IMR-90 (cell line): Measurements from ENCODE around the gene TMC4. TPM values are rescaled to one million over a fixed set of nuclear protein-coding genes. Genes with fewer than 3 reads are reported as not detected.

Source experiments
- ATAC-seq: fragments of 200-7000 bp; cut with Tn5 transposase; 2 replicates; pipeline ENCODE4 v1.9.1; 2020; ENCODE audit warnings: low read depth, mild to moderate bottlenecking, moderate library complexity
- BruUV-seq: library from RNA; stranded (reverse); fragments of 400-500 nt; replicated peaks from 2 replicates; lab custom pipeline; 2021; lab: Mats Ljungman, UMichigan
- CTCF ChIA-PET: fragments of 300-600 bp; formaldehyde crosslinking; extraction: SDS; loops from one replicate; lab custom pipeline; 2021; ENCODE audit warnings: antibody characterized with exemption; lab: Yijun Ruan, JAX
- POLR2A ChIA-PET: fragments of 300-600 bp; sonication (Branson Sonifier 250); formaldehyde crosslinking; loops from one replicate; lab custom pipeline; 2022; ENCODE audit warnings: antibody characterized with exemption; ENCODE audit not compliant: unreplicated experiment; lab: Charles Lee
- DNase-seq: peaks from one replicate; pipeline ENCODE4 v3.0.0; 2013
- H2AFZ ChIP-seq: replicated peaks from 2 replicates; pipeline ENCODE3; 2013; ENCODE audit warnings: low read length, mild to moderate bottlenecking; ENCODE audit not compliant: poor library complexity
- H2AK5ac ChIP-seq: 2 replicates; pipeline ENCODE4 v1.6.1; 2013; ENCODE audit warnings: low read depth, low read length, inconsistent platforms
- H2AK9ac ChIP-seq: replicated peaks from 2 replicates; pipeline ENCODE3; 2013; ENCODE audit warnings: mild to moderate bottlenecking, low read depth, low read length, moderate library complexity; ENCODE audit not compliant: poor library complexity
- H2BK120ac ChIP-seq: 2 replicates; pipeline ENCODE4 v1.6.1; 2013; ENCODE audit warnings: low read depth, low read length, inconsistent platforms
- H2BK15ac ChIP-seq: 3 replicates; pipeline ENCODE4 v1.6.1; 2013; ENCODE audit warnings: low read depth, low read length, inconsistent platforms
- H2BK20ac ChIP-seq: 2 replicates; pipeline ENCODE4 v1.6.1; 2013; ENCODE audit warnings: low read depth, mild to moderate bottlenecking, inconsistent platforms, low read length, moderate library complexity
- H2BK5ac ChIP-seq: 2 replicates; pipeline ENCODE4 v1.6.1; 2013; ENCODE audit warnings: mild to moderate bottlenecking, low read depth, low read length, inconsistent platforms; ENCODE audit not compliant: poor library complexity, severe bottlenecking
- H3K14ac ChIP-seq: replicated peaks from 2 replicates; pipeline ENCODE4 v1.6.1; 2013; ENCODE audit warnings: low read depth, low read length, inconsistent platforms
- H3K18ac ChIP-seq: 2 replicates; pipeline ENCODE4 v1.6.1; 2013; ENCODE audit warnings: low read depth, low read length, control low read depth
- H3K23ac ChIP-seq: 2 replicates; pipeline ENCODE4 v1.6.1; 2013; ENCODE audit warnings: low read depth, low read length, inconsistent platforms
- H3K27ac ChIP-seq: 2 replicates; pipeline ENCODE4 v1.5.1; 2013; ENCODE audit warnings: mild to moderate bottlenecking, control low read depth, low read length; ENCODE audit not compliant: insufficient read depth
- H3K27me3 ChIP-seq: 2 replicates; pipeline ENCODE4 v1.6.1; 2013; ENCODE audit warnings: low read length; ENCODE audit not compliant: control insufficient read depth, insufficient read depth
- H3K36me3 ChIP-seq: 2 replicates; pipeline ENCODE4 v1.6.1; 2013; ENCODE audit warnings: low read length, mixed read lengths; ENCODE audit not compliant: control insufficient read depth, insufficient read depth
- H3K4ac ChIP-seq: 2 replicates; pipeline ENCODE4 v1.6.1; 2013; ENCODE audit warnings: low read depth, low read length, inconsistent platforms
- H3K4me1 ChIP-seq: 2 replicates; pipeline ENCODE4 v1.6.1; 2013; ENCODE audit warnings: low read length, mixed read lengths; ENCODE audit not compliant: control insufficient read depth, insufficient read depth
- H3K4me2 ChIP-seq: 2 replicates; pipeline ENCODE4 v1.6.1; 2013; ENCODE audit warnings: low read depth, mild to moderate bottlenecking, control low read depth, low read length, moderate library complexity
- H3K4me3 ChIP-seq: 2 replicates; pipeline ENCODE4 v1.5.1; 2013; ENCODE audit warnings: low read depth, mild to moderate bottlenecking, control low read depth, low read length, moderate library complexity; ENCODE audit not compliant: insufficient read depth
- H3K56ac ChIP-seq: 2 replicates; pipeline ENCODE4 v1.6.1; 2013; ENCODE audit warnings: low read length, inconsistent platforms; ENCODE audit not compliant: insufficient read depth; ENCODE audit errors: extremely low read depth
- H3K79me1 ChIP-seq, 2 experiments: 2 replicates each; pipeline ENCODE4 v1.6.1; 2013; ENCODE audit warnings: low read length in 2 of 2, inconsistent platforms in 1 of 2, low read depth in 1 of 2
- H3K9ac ChIP-seq: 2 replicates; pipeline ENCODE4 v1.6.1; 2013; ENCODE audit warnings: low read depth, low read length, control low read depth
- H3K9me1 ChIP-seq: 2 replicates; pipeline ENCODE4 v1.6.1; 2013; ENCODE audit warnings: low read length, inconsistent platforms; ENCODE audit not compliant: insufficient read depth
- H3K9me3 ChIP-seq: 2 replicates; pipeline ENCODE4 v1.6.1; 2013; ENCODE audit warnings: low read length; ENCODE audit not compliant: control insufficient read depth, insufficient read depth
- H4K20me1 ChIP-seq: 2 replicates; pipeline ENCODE4 v1.6.1; 2013; ENCODE audit warnings: low read length, inconsistent platforms; ENCODE audit not compliant: insufficient read depth
- H4K5ac ChIP-seq: 2 replicates; pipeline ENCODE4 v1.6.1; 2013; ENCODE audit warnings: mild to moderate bottlenecking, low read depth, low read length, control low read depth
- H4K8ac ChIP-seq, 2 experiments: 2 replicates each; pipeline ENCODE4 v1.6.1; 2013; ENCODE audit warnings: low read depth in 2 of 2, low read length in 2 of 2, control low read depth in 1 of 2, inconsistent platforms in 1 of 2
- H4K91ac ChIP-seq: 2 replicates; pipeline ENCODE4 v1.6.1; 2013; ENCODE audit warnings: low read depth, low read length, inconsistent platforms; ENCODE audit not compliant: insufficient read depth
- CEBPB ChIP-seq: IDR thresholded peaks from 2 replicates; pipeline ENCODE4 v1.6.1; 2012; ENCODE audit warnings: low read depth, low read length, improper control_type of control experiment
- CHD1 ChIP-seq: IDR thresholded peaks from 2 replicates; pipeline ENCODE4 v1.6.1; 2012; ENCODE audit warnings: low read depth, low read length, improper control_type of control experiment
- ELK1 ChIP-seq: fragments of 150-350 bp; IDR thresholded peaks from 2 replicates; pipeline ENCODE4 v1.6.1; 2016; ENCODE audit warnings: low read depth, mild to moderate bottlenecking, low read length, moderate library complexity, borderline replicate concordance
- FOS ChIP-seq: fragments of 150-350 bp; IDR thresholded peaks from 2 replicates; pipeline ENCODE4 v1.6.1; 2016; ENCODE audit warnings: low read depth, low read length
- MAFK ChIP-seq: IDR thresholded peaks from 2 replicates; pipeline ENCODE4 v1.6.1; 2012; ENCODE audit warnings: low read depth, low read length, improper control_type of control experiment
- MAZ ChIP-seq: IDR thresholded peaks from 2 replicates; pipeline ENCODE4 v1.6.1; 2012; ENCODE audit warnings: low read depth, mild to moderate bottlenecking, low read length, improper control_type of control experiment, moderate library complexity, borderline replicate concordance
- MXI1 ChIP-seq: IDR thresholded peaks from 2 replicates; pipeline ENCODE4 v1.6.1; 2012; ENCODE audit warnings: low read depth, mild to moderate bottlenecking, low read length, moderate library complexity, borderline replicate concordance
- NFE2L2 ChIP-seq: fragments of 150-350 bp; IDR thresholded peaks from 2 replicates; pipeline ENCODE4 v1.6.1; 2016; ENCODE audit warnings: low read depth, mild to moderate bottlenecking, low read length
- POLR2A ChIP-seq: IDR thresholded peaks from 2 replicates; pipeline ENCODE4 v1.6.1; 2012; ENCODE audit warnings: mild to moderate bottlenecking, low read depth, low read length
- RAD21 ChIP-seq: IDR thresholded peaks from 2 replicates; pipeline ENCODE4 v1.6.1; 2012; ENCODE audit warnings: low read length, improper control_type of control experiment
- RFX5 ChIP-seq: IDR thresholded peaks from 2 replicates; pipeline ENCODE4 v1.8.0; 2012; ENCODE audit warnings: low read depth, mild to moderate bottlenecking, low read length, moderate library complexity
- SMC3 ChIP-seq: fragments of 150-350 bp; IDR thresholded peaks from 2 replicates; pipeline ENCODE4 v1.6.1; 2016; ENCODE audit warnings: low read depth, mild to moderate bottlenecking, antibody characterized with exemption, low read length, moderate library complexity
- USF2 ChIP-seq: fragments of 150-350 bp; IDR thresholded peaks from 2 replicates; pipeline ENCODE4 v1.6.1; 2017; ENCODE audit warnings: mild to moderate bottlenecking, antibody characterized with exemption, low read length, low read depth
- WGBS, 2 experiments: methylation state at CpG; one replicate each; pipeline versions ENCODE4 v1.1.5 to v1.1.7; 2013; ENCODE audit warnings: missing lambda C conversion rate in 2 of 2; ENCODE audit not compliant: insufficient read length in 1 of 2; ENCODE audit errors: extremely low coverage in 2 of 2; 5-methylcytosine and 5-hydroxymethylcytosine counted together
- dilution Hi-C: fragments of 300-500 bp; cut with HindIII; formaldehyde crosslinking; loops from one replicate; pipeline ENCODE4 v1.14.3; 2018; ENCODE audit warnings: low sequenced_read_pairs; ENCODE audit not compliant: unreplicated experiment
- in situ Hi-C: fragments of 300-500 bp; cut with MboI; formaldehyde crosslinking; loops from 3 replicates; pipeline ENCODE4 v1.14.3; 2019; ENCODE audit warnings: low sequenced_read_pairs, inconsistent platforms, mixed read lengths
- intact Hi-C: fragments of 100-400 bp; cut with micrococcal nuclease; formaldehyde crosslinking; loops from 2 replicates; pipeline ENCODE4 v1.10.0; 2022
- polyA plus RNA-seq, 3 experiments: library from polyadenylated mRNA; depleted of rRNA; stranded (reverse); fragments of >200 nt; gene quantifications; 2 replicates each; pipeline ENCODE4 v1.2.3, GENCODE V29; 2012; ENCODE audit warnings: low replicate concordance in 1 of 3
- total RNA-seq: library from RNA; depleted of rRNA; stranded (reverse); fragments of >200 nt; gene quantifications from 2 replicates; pipeline ENCODE4 v1.2.3, GENCODE V29; 2012
- TF ChIP-seq, protein P1 (sequence below): conservative IDR thresholded peaks from 2 replicates; pipeline ENCODE4 v1.5.1; 2012; ENCODE audit warnings: mild to moderate bottlenecking, low read depth, low read length, improper control_type of control experiment

The TMC4 gene
- total and polyA plus RNA-seq, 2 of the 4 experiments (the other 2 are of a cell fraction) = 0.72 to 1.1 TPM

DNA sequence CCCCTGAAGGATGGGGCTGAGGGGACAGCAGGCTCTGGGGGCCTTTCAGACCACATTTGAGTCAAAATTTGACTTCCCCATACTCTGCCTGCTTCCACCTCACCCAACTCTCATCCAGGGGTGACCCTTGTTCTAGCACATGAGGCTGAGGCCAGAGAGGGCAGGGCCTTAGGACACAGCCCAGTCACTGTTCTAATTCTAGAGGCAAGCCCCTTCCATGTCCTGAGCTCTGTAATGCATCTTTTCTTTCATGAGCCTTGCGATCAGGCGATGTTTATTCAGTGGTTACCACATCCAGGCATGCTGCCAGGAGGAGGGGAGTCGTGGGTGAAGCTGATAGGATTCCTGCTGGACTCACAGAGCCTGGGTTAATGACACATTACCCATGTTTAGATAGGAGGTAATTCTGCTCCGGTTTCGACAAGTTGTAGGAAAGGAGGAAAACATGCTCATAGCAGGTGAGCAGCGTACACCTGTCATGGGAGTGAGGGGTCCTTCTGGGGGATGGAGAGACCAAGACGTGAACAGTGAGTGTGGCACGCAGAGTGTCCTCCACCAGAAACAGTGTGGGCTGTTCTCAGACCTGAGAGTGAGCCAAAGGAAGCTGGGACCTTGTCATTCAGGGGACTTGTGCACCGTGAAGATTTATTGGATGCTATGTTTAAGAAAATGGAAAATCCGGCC, 37.0 kb upstream of the TMC4 start:
- Histone ChIP-seq H3K56ac (no peak overlapping the region), H2BK20ac (no peak overlapping the region), H4K8ac (no peak overlapping the region), H3K9me3 (no peaks in the 10 kb centered on the region), H4K5ac (no peak overlapping the region), H3K4ac (0 out of 2 replicates have a peak overlapping the region, but pooled peaks have one; percentile 17), H3K4me1 (peaks cover 30% of the 10 kb centered on the region), H3K9me1 (peaks cover 27% of the 10 kb centered on the region), H3K79me1 (peaks cover 6 to 61% of the 10 kb centered on the region in 2 experiments), H3K18ac (no peak overlapping the region), H2BK5ac (peak overlapping the region; percentile 0), H3K36me3 (peaks cover 33% of the 10 kb centered on the region), H3K14ac (no peak overlapping the region), H3K9ac (no peak overlapping the region), H3K27me3 (no peaks in the 10 kb centered on the region), H2AK9ac (peak overlapping the region; percentile 73), H2BK120ac (no peak overlapping the region), H4K91ac (no peak overlapping the region), H4K20me1 (peaks cover 63% of the 10 kb centered on the region), H2AFZ (peak overlapping the region; percentile 67), H3K4me3 (no peak overlapping the region), H2BK15ac (no peak overlapping the region), H3K4me2 (peak overlapping the region; percentile 75), H2AK5ac (peak overlapping the region; percentile 27; the same call in 1 of the 2 replicates), H3K27ac (peak overlapping the region; percentile 48; the same call in 1 of the 2 replicates), H3K23ac (no peak overlapping the region)
- 10% methylated on average over 5 of the region's 10 CpGs; no CpG with 5 or more reads in 1 of the 2 experiments for WGBS, 2 experiments
- in situ Hi-C loops = loop anchor here (10.0 kb wide), 1 partner anchor 245 kb away; no protein-coding TSS in a partner anchor
- no TSS peak for BruUV-seq
- ChIA-PET CTCF (interaction anchor here (0.5 to 1.0 kb wide), 3 partner anchors 40 to 401 kb away, joined by 3 to 4 read pairs (median 3); no protein-coding TSS in a partner anchor), POLR2A (interaction anchor here (0.6 to 0.7 kb wide), 2 partner anchors 9 to 1911 kb away, joined by 3 read pairs; partner anchors contain the start of gene ZNF787)
- intact Hi-C loops = loop anchor here (2.0 kb wide), 1 partner anchor 19 kb away; the partner anchor contains the start of gene TSEN34
- peak; percentile 88 for ATAC-seq
- peak; percentile 98 for DNase-seq
- dilution Hi-C loops = no loop called here
- TF ChIP-seq CEBPB = peak; percentile 93
- TF ChIP-seq RAD21 = no peak
- no peak for TF ChIP-seq CHD1
- peak; percentile 37; the same call in 1 of the 2 replicates for TF ChIP-seq POLR2A
- no peak for TF ChIP-seq SMC3
- TF ChIP-seq RFX5 = no peak
- TF ChIP-seq MAZ = peak; percentile 78; the same call in 1 of the 2 replicates
- no peak for TF ChIP-seq MAFK
- TF ChIP-seq, protein P1, sequence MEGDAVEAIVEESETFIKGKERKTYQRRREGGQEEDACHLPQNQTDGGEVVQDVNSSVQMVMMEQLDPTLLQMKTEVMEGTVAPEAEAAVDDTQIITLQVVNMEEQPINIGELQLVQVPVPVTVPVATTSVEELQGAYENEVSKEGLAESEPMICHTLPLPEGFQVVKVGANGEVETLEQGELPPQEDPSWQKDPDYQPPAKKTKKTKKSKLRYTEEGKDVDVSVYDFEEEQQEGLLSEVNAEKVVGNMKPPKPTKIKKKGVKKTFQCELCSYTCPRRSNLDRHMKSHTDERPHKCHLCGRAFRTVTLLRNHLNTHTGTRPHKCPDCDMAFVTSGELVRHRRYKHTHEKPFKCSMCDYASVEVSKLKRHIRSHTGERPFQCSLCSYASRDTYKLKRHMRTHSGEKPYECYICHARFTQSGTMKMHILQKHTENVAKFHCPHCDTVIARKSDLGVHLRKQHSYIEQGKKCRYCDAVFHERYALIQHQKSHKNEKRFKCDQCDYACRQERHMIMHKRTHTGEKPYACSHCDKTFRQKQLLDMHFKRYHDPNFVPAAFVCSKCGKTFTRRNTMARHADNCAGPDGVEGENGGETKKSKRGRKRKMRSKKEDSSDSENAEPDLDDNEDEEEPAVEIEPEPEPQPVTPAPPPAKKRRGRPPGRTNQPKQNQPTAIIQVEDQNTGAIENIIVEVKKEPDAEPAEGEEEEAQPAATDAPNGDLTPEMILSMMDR = no peak
- TF ChIP-seq USF2 = no peak
- TF ChIP-seq NFE2L2 = no peak
- peak; percentile 66; the same call in 1 of the 2 replicates for TF ChIP-seq MXI1
- TF ChIP-seq FOS = peak; percentile 36; the same call in 1 of the 2 replicates
- TF ChIP-seq ELK1 = no peak
